Thoracic aorta endothelial cell (primary cell): ENCODE results near the gene C18orf32. TPM values are rescaled to one million over a fixed set of nuclear protein-coding genes. Genes with fewer than 3 reads are reported as not detected.

Experiments used
- small RNA-seq: library from RNA; depleted of rRNA; stranded (forward); fragments of <200 nt; gene quantifications from one replicate; pipeline ENCODE3, GENCODE V24; 2012
- total RNA-seq: library from RNA; depleted of rRNA; stranded (reverse); fragments of >200 nt; gene quantifications from 2 replicates; pipeline ENCODE4 v1.2.3, GENCODE V29; 2012

The C18orf32 gene
- total RNA-seq: 13.6 and 13.9 TPM in 2 replicates

DNA sequence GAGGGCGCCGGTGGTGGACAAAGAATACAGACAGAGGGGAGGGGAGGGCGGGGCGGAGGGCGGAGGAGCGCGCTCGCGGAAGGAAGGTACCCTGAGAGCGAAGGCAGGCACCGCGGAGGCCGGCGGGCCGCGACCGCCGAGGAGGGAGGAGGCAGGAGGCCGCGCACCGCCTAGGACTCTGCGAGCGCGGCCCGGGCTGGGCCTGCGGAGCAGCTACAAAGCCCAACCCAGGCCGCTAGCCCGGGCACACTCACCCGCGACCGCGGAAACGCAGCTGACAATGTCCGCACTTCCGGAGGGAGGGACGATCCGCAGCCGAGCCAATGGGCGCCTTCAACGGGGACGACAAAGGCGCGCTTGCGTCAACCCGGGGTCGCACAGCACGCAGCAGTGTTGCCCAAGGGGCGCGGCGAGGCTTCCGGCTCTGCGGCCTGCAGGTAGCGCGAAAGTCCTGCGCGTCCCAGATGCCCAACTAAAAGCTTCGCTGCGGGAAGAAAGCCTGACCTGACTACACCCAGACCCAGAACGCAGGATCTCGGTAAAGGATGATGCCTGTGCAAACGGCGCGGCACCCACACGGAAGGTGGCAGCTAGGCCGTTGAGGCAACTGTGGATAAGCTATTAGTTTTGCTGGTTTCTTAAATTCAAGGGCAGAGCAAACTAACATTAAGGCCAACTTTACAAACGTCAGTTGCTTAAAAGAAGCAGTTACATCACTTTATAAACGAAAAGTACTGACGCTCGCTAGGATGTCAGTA, at the start of gene C18orf32:
C18orf32 (minus strand) TSS at position 282 of the 758 bp plus-strand sequence. CDS start 3,486 bp downstream, outside the sequence.

DNA sequence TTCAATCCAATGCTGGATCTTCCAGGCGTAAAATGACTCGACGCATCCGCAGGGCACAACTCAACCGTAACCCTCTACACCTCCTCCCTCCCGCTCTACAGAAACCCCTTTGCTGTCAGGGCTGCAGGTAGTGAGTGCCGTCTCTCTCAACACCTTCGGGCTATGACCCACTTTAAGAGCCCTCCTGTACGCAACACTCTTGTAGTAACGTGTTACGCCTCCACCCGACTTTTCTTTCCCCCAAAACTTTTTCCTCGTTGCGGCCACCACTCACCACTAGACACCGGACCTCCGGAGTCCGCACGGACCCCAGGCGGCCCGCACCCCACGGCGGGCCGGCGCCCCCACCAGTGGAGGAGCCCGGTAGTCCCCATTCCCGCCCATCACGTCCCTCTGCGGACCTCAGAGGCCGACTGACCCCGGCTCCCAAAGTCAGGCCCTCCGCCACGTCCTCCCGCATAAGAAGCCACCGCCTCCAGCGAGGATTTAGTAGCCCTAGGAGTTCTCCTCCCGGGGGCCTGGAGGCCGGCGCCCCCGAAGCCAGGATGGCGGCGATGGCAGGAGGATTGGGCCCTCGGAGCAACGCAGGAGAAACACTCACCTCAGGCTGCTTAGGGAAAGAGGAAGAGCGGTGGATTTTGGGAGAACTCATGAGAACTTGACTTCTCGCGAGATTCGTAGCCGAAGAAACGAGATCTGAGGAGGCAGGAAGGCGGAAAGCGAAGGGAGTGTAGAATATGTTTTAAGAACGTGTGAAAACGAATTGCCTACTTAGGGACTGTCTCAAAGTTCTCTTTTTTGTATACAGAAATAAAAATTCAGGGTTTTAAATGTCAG, 5.0 kb upstream of the C18orf32 start, which contains the start of gene RPL17:
RPL17 (minus strand) TSS at position 609 of the 837 bp plus-strand sequence.

Small RNAs within 50 kb of the gene (small RNA-seq; reads per million reads assigned to genes)
- not detected for gene SNORD58A
- not detected for gene SNORD58C

Other genes with a start within 250 kb of the C18orf32 start
- gene DYM, start 26.6 kb downstream of the C18orf32 start, total RNA-seq: 44.0 and 49.1 TPM in 2 replicates
- gene RPL17, start 5.2 kb upstream of the C18orf32 start, total RNA-seq: 2,507 and 2,831 TPM in 2 replicates
- gene LIPG, start 74.8 kb upstream of the C18orf32 start, total RNA-seq: 54.9 and 78.5 TPM in 2 replicates